ENCODE results near the gene COL21A1. TPM values are rescaled to one million over a fixed set of nuclear protein-coding genes. Genes with fewer than 3 reads are reported as not detected.
"Not testable (repeated sequence)": the region's sequence is repeated elsewhere in the genome, so short reads cannot be mapped to it uniquely, and the experiment has no call there.

COL21A1 gene
- total and polyA plus RNA-seq, 4 donors, result 1.6 to 105 (median 6.3) TPM

DNA sequence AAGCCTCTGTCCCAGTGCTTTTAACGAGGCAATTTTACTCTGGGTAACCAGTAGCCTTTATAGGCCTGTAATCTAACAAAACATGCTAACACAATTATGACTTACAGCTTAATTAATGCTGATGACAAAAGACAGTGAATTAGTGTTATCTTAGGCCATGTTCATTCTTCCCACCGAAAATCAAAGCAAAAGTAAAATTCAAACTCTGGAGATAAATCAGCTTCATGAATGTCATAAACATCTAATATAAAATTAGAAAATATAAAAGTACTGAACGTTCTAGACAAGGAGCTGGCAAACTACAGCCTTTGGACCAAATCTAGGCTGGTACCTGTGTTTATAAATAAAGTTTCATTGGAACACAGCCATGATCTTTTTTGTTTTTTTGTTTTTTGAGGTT, 18.6 kb upstream of the COL21A1 start:
- no peak for ATAC-seq (ENCODE audit: insufficient read depth, low FRiP score)

DNA sequence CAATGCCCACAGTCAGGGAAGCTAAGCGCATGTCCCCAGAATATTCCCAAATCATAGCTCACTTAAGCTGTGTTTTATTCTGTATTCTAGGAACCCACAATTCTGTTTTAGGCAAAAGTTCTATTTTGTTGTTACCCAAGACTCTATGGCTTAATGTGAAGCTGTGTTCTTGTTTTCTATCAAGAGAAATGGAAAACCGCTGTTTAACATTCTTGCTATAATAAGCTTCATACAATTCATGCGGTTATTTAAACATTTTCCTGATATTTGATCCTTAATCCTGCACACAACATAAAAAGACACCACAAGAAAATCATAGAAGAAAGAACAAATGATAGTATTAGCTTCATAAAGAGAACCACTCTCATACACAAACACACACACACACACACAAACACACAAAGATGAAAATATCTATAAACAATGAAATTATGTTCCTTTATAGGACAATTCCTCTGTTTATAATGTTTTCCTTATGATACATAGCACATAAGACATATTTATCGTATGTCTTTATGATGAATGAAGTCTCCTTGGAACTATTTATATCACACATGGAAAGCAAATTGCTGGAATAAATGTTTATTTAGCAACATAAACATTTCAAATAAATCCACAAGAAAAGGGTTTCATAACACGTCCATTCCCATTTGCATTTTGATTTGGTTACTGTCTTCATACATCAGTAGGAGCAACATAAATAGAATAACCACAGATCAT, 16.4 kb upstream of the COL21A1 start:
- Histone ChIP-seq H3K9me3 (ENCODE audit: control insufficient read depth in 4 of 4, insufficient read depth in 3 of 4, low read length in 3 of 4) (no peaks in the 10 kb centered on the region), H3K9ac (ENCODE audit: insufficient read depth in 1 of 2, low read length in 2 of 2) (peak overlapping the region in 1 of 2 donors; percentile 30), H3K27me3 (ENCODE audit: control insufficient read depth in 3 of 3, insufficient read depth in 3 of 3, low read length in 2 of 3) (no peaks in the 10 kb centered on the region), H3K36me3 (ENCODE audit: control insufficient read depth in 4 of 4, insufficient read depth in 4 of 4, low read length in 4 of 4) (no peaks in the 10 kb centered on the region), H3K4me3 (no peak overlapping the region), H3K4me1 (ENCODE audit: control insufficient read depth in 5 of 5, insufficient read depth in 5 of 5, low read length in 5 of 5) (peaks cover 0 to 37% (median 6%) of the 10 kb centered on the region in 5 donors), H3K27ac (ENCODE audit: low read depth in 1 of 2, low read length in 1 of 2) (no peak overlapping the region)
- 62 to 64% methylated on average over 5 of the region's 5 CpGs for WGBS, 2 donors
- ATAC-seq (ENCODE audit: insufficient read depth, low FRiP score) (no peak), DNase-seq (peak in 2 of 3 donors; percentile 78 to 81)
- TF ChIP-seq, protein P1, sequence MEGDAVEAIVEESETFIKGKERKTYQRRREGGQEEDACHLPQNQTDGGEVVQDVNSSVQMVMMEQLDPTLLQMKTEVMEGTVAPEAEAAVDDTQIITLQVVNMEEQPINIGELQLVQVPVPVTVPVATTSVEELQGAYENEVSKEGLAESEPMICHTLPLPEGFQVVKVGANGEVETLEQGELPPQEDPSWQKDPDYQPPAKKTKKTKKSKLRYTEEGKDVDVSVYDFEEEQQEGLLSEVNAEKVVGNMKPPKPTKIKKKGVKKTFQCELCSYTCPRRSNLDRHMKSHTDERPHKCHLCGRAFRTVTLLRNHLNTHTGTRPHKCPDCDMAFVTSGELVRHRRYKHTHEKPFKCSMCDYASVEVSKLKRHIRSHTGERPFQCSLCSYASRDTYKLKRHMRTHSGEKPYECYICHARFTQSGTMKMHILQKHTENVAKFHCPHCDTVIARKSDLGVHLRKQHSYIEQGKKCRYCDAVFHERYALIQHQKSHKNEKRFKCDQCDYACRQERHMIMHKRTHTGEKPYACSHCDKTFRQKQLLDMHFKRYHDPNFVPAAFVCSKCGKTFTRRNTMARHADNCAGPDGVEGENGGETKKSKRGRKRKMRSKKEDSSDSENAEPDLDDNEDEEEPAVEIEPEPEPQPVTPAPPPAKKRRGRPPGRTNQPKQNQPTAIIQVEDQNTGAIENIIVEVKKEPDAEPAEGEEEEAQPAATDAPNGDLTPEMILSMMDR (IDR thresholded peaks at IDR 0.05; ENCODE audit: control extremely low read depth, extremely low read depth), result no peak

More for the DNA sequence above, 18.6 kb upstream of the COL21A1 start:
- H3K4me1 ChIP-seq (ENCODE audit: control insufficient read depth in 5 of 5, insufficient read depth in 5 of 5, low read length in 5 of 5), result peaks cover 0 to 22% (median 0%) of the 10 kb centered on the region in 5 donors
- no peak overlapping the region for H3K9ac ChIP-seq (ENCODE audit: insufficient read depth in 1 of 2, low read length in 2 of 2)
- H3K27me3 ChIP-seq (ENCODE audit: control insufficient read depth in 3 of 3, insufficient read depth in 3 of 3, low read length in 2 of 3), result no peaks in the 10 kb centered on the region
- H3K9me3 ChIP-seq (ENCODE audit: control insufficient read depth in 4 of 4, insufficient read depth in 3 of 4, low read length in 3 of 4), result peaks cover 0 to 10% (median under 1%) of the 10 kb centered on the region in 4 donors
- TF ChIP-seq, protein P1 (IDR thresholded peaks at IDR 0.05; ENCODE audit: control extremely low read depth, extremely low read depth), result no peak
- no peak overlapping the region for H3K27ac ChIP-seq (ENCODE audit: low read depth in 1 of 2, low read length in 1 of 2)
- 43 to 52% methylated on average over 3 of the region's 3 CpGs for WGBS, 2 donors
- H3K36me3 ChIP-seq (ENCODE audit: control insufficient read depth in 4 of 4, insufficient read depth in 4 of 4, low read length in 4 of 4), result no peaks in the 10 kb centered on the region
- no peak for DNase-seq
- no peak overlapping the region for H3K4me3 ChIP-seq

DNA sequence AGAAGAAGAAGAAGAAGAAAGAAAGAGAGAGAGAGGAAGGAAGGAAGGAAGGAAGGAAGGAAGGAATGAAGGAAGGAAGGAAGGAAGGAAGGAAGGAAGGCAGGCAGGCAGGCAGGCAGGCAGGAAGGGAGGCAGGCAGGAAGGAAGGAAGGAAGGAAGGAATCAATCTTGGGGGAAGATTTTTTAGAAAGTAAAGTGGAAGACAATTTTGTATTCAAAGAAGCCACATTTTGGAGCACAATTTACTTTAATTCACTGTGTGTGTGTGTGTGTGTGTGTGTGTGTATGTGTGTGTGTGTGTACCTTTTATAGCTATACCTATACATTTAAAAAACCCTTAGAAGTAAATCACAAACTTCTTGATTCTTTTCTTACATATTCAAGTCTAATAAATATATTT, 13.2 kb upstream of the COL21A1 start:
- not testable (repeated sequence) for ATAC-seq (ENCODE audit: insufficient read depth, low FRiP score); DNase-seq; H3K9ac ChIP-seq (ENCODE audit: insufficient read depth in 1 of 2, low read length in 2 of 2)

DNA sequence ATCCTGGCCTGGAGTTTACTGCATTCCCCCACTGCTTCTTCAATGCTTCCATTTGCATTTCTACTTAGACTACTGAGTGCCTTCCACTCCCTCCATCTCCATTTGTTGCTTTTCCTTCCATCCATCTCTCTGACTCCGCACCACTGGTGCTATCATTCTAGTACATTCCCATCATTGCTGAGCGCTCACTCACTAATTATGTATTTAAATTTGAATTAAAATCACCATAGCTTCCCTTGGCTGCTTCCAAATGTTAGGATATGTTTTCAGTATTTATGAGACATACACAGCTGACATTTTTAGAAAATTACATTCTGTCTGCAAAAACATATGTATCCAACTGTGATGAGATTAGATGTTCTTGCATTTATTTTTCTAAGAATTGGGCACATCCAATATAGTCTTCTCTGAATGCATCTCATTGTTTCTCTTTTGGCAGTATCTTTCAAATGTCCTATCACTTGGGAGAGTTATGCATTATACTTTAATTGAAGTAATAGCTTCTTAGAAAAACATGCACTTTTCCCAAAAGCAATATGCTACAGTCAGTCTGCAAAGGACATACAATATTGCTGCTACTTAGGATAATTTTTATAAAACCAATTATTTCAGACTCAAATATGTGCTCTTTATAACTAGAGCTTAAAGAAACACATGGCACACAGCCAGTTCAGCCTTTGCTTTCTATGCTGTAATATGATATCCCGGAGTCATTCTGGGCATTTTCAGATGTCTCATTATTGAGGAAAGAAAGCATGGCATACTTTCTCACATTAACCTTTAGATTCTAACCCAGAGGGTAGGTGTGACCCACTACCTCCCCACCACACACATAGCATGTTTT, 12.1 kb upstream of the COL21A1 start:
- no peaks in the 10 kb centered on the region for H3K36me3 ChIP-seq (ENCODE audit: control insufficient read depth in 4 of 4, insufficient read depth in 4 of 4, low read length in 4 of 4)
- H3K4me3 ChIP-seq, result no peak overlapping the region
- TF ChIP-seq, protein P1 (IDR thresholded peaks at IDR 0.05; ENCODE audit: control extremely low read depth, extremely low read depth), result no peak
- no peak overlapping the region for H3K27ac ChIP-seq (ENCODE audit: low read depth in 1 of 2, low read length in 1 of 2)
- no peaks in the 10 kb centered on the region for H3K9me3 ChIP-seq (ENCODE audit: control insufficient read depth in 4 of 4, insufficient read depth in 3 of 4, low read length in 3 of 4)
- WGBS, 2 donors, result 82 to 84% methylated on average over 3 of the region's 3 CpGs
- no peaks in the 10 kb centered on the region for H3K27me3 ChIP-seq (ENCODE audit: control insufficient read depth in 3 of 3, insufficient read depth in 3 of 3, low read length in 2 of 3)
- peak; percentile 61 to 95 (median 90) for DNase-seq
- no peak overlapping the region for H3K9ac ChIP-seq (ENCODE audit: insufficient read depth in 1 of 2, low read length in 2 of 2)
- ATAC-seq (ENCODE audit: insufficient read depth, low FRiP score), result no peak
- peaks cover 0 to 41% (median 6%) of the 10 kb centered on the region in 5 donors for H3K4me1 ChIP-seq (ENCODE audit: control insufficient read depth in 5 of 5, insufficient read depth in 5 of 5, low read length in 5 of 5)

More for the DNA sequence above, 13.2 kb upstream of the COL21A1 start:
- not testable (repeated sequence) for H3K9me3 ChIP-seq (ENCODE audit: control insufficient read depth in 4 of 4, insufficient read depth in 3 of 4, low read length in 3 of 4); H3K27me3 ChIP-seq (ENCODE audit: control insufficient read depth in 3 of 3, insufficient read depth in 3 of 3, low read length in 2 of 3); H3K36me3 ChIP-seq (ENCODE audit: control insufficient read depth in 4 of 4, insufficient read depth in 4 of 4, low read length in 4 of 4); H3K27ac ChIP-seq (ENCODE audit: low read depth in 1 of 2, low read length in 1 of 2); H3K4me3 ChIP-seq
- H3K4me1 ChIP-seq (ENCODE audit: control insufficient read depth in 5 of 5, insufficient read depth in 5 of 5, low read length in 5 of 5), result peaks cover 0 to 36% (median 6%) of the 10 kb centered on the region in 5 donors

Data from lung (tissue), 12 donors.